GM19328 (cell line): ENCODE data around the gene RAB15.

Source experiments
- ATAC-seq: cut with Tn5 transposase; IDR thresholded peaks from one replicate; pipeline ENCODE4 v1.9.1; 2021; ENCODE audit warnings: mild to moderate bottlenecking, moderate library complexity; ENCODE audit not compliant: unreplicated experiment

The RAB15 gene

GRCh38 chr14:64956697-64957406, 15.3 kb downstream of the RAB15 start:
- no peak for ATAC-seq

- ATAC-seq: no peak
Measured at GRCh38 chr14:64955297-64955696, 16.8 kb downstream of the RAB15 start.

GRCh38 chr14:64954491-64955240, 17.5 kb downstream of the RAB15 start:
- ATAC-seq: no peak

- no peak for ATAC-seq
Measured at GRCh38 chr14:64953661-64954060, 18.5 kb downstream of the RAB15 start.

- no peak for ATAC-seq
Measured at GRCh38 chr14:64953310-64953654, 18.9 kb downstream of the RAB15 start.

- no peak for ATAC-seq
Measured at GRCh38 chr14:64952598-64953309, 19.4 kb downstream of the RAB15 start.

GRCh38 chr14:64951724-64952123, 20.4 kb downstream of the RAB15 start:
- no peak for ATAC-seq

- ATAC-seq: no peak
Measured at GRCh38 chr14:64951291-64951690, 20.8 kb downstream of the RAB15 start.

GRCh38 chr14:64950889-64951288, 21.2 kb downstream of the RAB15 start:
- no peak for ATAC-seq

GRCh38 chr14:64948612-64949210, 23.4 kb downstream of the RAB15 start:
- ATAC-seq: no peak

- no peak for ATAC-seq
Measured at GRCh38 chr14:64947710-64948611, 24.2 kb downstream of the RAB15 start.

- no peak for ATAC-seq
Measured at GRCh38 chr14:64946310-64947045, 25.7 kb downstream of the RAB15 start.

GRCh38 chr14:64945431-64946178, 26.5 kb downstream of the RAB15 start:
- no peak for ATAC-seq

- ATAC-seq: no peak
Measured at GRCh38 chr14:64944861-64945260, 27.3 kb downstream of the RAB15 start.

GRCh38 chr14:64944041-64944440, 28.1 kb downstream of the RAB15 start:
- ATAC-seq: no peak

GRCh38 chr14:64943556-64943955, 28.6 kb downstream of the RAB15 start:
- no peak for ATAC-seq

- no peak for ATAC-seq
Measured at GRCh38 chr14:64942531-64943111, 29.5 kb downstream of the RAB15 start, which contains the start of gene GPX2. Gene GPX2 (minus strand): TSS chr14:64942745. CDS start chr14:64942726, 19 bp downstream.

GRCh38 chr14:64940336-64940910, 31.7 kb downstream of the RAB15 start:
- ATAC-seq: no peak
